ENCODE measurements around the gene PPP1R11.
A peak's percentile ranks its signal among the peaks of the same experiment; 100 is the strongest.
"Not testable (repeated sequence)": the region's sequence is repeated elsewhere in the genome, so short reads cannot be mapped to it uniquely, and the experiment has no call there.

The PPP1R11 gene

DNA sequence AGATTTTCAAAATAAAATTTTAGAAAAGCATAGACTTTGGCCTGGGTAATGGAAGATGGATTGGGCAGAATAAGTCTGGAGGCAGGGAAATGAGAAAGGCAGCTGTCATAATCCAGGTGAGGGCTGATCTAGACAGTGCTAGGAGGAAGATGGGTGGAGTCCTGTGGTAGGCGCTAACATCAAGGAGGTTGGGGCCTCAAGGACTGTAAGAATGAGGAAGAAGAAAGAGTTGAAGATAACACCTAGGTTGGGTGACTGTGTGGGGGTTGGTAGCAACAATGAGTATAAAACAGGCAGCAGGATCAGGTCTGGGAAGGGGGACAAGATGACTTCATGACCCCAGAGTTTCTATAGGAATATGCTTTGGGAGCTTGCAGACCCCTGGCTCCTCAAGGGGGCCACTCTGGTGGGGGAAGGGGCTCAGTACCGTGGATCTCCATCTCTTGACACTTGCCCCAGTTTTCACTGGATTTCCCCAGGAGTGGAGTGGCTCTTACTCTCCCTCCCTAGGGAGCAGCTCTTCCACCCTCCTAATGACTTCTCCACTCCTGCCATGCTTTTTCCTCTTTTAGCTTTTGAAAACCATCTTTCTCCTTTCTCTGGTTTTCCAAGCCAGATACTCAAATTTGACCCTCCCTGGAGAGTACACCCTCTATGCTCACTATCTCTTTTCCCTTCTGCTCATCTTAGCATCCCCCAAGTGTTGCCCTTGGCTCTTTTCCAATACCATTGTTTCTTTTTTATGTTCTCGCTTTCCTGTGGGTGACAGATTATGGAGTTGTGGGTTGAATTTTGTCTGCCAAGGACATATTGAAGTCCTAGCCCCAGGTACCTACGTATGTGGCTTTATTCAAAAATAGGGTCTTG, 31.1 kb downstream of the PPP1R11 start:
- DNase-seq (ENCODE audit: low spot score) = no peak

DNA sequence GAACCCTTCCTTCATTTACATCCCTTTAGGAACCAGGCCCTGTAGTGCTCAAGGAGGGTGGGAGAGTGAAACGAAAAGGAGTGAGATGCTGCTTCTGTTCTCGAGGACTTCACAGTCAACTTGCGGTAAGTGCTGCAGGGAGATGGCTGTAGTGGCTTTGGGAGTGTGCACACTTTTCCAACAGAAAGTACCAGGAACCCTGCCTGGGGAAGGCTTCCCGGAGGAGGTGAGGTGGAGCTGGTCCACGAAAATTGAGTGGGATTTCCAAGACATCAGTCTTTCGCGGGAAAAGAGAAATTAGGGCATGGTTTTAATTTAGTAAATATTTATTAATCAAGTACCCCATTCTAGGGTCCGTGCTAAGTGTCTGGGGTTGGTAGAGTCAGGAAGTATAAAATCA, 33.2 kb downstream of the PPP1R11 start:
- no peak for DNase-seq (ENCODE audit: low spot score)

DNA sequence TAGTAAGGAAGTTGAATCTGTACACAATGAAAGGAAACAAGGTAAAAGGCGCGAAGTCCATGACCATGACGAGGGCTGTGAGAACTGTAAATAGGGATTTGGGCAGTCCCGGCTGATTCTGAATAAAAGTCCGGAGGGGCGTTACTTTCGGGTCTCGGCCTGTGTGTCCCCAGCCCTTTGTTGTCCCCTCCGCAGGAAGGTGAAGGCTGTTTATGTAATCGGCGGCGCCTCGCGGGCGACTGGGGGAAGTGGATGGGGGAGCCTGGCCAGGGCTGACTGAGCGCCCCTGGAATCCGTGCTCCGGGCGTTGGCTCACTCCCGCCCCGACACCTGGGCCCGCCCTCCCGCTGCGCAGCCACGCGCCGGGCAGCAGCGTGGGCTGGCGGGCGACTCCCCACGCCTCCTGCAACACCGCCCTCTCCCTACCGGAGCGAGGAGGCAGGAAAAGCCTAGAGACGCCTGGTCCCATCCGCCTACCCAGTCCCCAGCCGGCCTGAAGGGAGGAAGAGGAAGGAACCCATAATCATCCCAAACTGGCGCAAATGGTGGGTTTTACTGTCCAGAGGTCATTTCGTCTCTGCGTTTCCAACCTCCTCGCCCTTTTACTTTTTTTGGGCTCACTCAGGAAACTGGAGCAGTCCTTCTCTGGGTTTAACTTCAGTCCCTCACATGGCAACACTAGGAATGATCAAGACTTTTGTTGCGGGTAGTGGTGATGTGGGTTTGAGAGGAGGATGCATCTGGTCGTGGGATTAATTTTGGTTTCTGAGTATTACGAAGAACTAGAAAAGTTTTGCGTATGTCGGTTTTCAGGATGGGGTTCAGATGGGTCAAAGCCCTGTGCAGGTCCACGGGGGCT, 33.8 kb downstream of the PPP1R11 start:
- peak; percentile 24 for DNase-seq (ENCODE audit: low spot score)

DNA sequence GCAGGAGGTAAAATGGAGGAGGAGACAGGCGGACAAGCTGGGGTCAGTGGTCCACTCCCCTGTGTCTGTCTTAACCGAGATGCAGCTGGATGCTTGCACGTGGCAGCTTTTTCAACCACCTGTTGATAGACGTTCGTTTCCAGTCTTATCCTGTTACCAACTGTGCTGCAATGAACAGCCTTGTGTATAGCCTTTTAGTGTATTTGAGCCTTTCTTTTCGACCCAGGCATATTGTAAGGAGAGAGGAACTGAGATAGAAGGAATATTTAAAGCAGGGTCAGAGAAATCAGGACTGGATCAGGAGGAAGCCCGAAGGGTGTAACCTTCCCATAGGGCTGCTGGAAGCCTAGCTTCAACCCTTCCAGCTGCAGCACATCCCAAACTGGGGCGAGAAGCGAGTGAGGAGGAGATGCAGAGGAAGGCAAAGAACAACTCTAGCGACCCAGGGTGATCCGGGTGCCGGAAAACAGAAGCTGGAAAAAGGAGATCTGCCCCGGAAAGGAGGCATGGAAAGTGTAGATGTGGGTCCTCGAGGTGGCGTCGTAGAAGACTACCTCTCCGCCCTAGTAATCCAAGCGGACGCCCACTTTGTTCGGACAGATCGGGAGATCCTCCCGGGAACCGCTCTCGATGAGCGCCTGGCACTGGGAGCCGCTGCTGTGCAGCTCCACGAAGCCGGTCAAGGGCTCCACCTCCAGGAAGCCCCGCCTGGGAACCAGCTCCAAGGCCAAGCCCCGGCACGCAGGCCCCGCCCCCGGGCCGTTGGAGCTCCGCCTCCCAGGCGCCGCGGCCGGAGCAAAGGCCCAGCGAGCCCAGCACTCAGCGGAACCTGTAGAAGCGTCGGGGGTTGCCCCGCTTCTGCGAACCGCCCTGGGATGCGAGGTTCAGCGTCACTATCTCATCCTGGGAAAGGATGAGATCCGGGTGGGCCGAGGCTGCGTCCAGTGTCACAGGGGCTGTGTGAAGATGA, 34.7 kb downstream of the PPP1R11 start:
- peak; percentile 93 for DNase-seq (ENCODE audit: low spot score)

DNA sequence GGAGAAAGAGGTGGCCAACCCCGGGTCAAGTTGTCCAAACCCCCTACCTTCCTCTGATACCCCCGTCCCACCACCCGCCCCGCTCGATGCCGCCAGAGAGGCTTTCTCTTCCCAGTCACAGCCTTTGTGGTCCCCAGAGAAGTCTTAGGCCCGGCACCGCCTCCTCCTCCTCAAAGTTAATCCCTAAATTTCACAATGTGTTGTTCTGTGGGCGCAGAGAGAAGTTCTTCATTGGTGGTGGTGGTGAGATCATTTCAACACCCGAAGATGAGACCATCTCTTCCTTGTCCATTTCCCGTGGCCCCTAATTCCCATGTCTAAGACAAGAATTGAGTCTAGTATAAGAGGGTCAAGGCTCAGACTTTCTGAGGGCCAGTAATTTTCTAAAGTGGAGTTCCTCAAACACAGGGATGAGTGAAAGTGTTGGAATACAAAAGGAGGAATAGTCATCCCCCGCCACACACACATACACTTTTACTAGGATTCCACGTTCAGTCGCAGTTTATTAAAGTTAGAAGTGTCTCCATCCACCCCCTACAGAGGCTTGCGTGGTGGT, 35.5 kb downstream of the PPP1R11 start:
- no peak for DNase-seq (ENCODE audit: low spot score)

DNA sequence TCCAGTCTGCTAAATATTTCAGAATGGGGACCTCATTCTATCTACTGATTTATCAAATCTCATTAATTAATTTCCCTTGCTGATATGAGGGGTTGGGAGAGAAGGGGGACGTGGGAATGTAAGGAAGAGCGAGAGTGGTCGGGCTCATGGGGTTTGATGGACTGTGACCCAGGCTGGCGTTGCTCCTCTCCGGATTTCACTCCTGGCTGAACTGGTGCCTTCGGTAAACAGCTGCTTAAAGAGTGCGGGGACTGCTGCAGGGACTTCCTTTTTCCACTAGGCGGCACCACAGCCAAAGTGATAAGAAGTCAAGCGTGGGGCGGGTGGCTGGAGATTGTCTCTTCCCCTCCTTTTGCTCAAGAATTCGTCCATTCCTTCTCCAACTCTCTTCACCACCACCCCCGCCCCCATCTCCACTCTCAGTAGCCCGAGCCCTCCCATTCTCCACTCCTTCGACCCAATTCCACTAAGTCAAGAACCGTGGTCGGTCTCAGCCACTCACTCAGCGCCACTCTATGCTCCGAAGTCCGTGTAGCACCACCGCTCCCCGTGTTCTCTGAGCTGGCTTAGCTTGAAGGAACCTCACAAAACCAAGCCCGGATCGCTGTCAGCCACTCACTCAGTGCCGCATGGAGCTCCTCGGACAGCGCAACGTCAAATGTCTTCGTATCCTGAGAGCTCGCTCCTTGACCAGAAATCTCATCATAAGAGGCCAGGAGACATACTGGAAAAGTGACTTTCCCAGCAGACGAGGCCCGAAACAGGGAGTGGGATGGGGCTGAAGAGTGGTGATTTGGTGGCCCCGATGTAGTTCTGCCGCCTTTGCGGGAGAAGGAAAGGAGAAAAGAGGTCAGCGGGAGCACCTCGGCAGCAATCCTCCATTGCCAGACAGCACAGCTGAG, 36.2 kb downstream of the PPP1R11 start:
- peak; percentile 85 for DNase-seq (ENCODE audit: low spot score)

DNA sequence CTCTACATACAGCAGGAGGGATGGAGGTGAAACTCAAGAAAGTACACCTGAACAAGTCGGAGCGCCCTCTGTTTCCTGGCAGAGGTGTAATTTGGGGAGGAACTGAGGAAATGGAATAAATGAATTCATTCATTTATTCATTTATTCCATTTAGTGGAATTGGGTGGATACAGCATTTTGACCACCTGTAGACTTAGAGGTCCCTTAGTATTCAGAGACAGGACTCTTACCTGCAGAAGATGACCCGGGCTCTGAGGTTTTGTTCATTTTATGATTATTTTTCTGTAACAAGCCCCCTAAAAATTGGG, 36.8 kb downstream of the PPP1R11 start:
- no peak for DNase-seq (ENCODE audit: low spot score)

DNA sequence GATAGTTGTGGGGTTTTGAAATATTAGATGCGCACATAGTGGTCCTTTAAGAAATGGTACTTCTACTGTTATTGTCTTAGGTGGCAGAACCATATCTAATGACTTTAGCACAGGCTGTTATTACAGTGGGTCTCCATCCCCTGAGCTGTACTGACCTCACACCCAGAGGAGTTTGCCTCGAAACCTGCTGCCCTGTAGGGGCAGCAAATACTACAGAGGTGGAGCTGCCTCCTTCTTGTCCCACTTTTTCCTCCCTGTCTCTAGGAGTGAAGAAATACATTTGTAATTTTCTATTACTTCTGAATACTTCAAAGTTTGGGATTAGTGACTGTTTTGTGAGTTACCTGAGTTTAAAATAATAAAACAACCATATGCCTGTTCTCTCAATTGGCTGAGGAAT, 37.7 kb downstream of the PPP1R11 start:
- DNase-seq (ENCODE audit: low spot score) = no peak

DNA sequence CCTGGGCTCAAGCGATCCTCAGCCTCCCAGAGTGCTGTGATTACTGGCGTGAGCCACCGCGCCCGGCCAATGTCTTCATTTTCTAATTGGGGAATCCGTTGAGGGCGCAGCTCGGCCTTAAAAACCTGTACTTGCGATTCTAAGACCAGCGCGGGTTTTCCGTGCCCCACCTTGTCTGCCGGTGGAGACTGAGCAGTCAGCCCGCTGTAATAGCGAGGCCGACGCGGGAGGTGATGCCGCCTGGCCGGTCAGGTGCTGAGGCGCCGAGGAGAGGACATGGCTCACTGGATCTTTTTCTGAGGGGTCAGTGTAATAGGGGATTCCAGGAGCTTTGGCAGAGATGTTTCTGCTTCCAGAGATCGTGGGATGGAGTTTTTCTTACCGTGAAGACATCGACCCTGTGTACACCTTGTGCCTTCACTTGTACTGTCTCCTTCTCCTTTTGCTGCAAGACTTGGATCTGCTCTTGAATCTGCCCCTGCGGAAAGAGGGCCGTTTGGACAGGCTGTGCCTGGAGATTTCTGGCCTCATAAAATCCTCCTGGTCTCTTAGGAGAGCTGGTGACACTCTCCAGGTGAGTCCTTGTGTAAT, 44.4 kb downstream of the PPP1R11 start:
- DNase-seq (ENCODE audit: low spot score) = no peak

DNA sequence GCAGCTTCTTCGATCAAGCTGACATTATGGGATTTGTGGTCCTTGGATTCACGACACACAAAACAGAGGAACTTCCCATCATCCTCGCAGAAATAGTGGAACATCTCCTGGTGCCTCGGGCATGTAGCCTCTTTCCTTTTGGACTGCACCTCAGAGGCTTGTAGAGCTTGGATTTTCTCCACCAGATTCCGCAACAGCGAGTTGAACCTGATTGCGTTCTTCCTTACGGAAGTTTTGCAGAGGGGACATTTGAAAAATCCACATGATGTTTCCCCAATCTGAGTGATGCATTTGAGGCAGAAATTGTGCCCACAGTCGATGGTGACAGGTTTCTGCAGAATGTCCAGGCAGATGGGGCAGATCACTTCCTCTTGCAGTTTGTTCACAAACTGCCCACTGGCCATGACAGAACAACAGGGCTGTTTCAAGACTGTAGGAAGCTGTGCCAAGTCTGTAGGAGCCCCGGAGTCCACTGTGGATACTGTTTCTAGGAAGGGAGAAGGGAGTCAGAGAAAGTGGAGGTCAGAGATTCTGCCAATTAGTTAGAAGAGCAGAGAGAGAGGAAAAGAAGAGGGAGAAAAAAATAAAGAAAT, 45.5 kb downstream of the PPP1R11 start:
- no peak for DNase-seq (ENCODE audit: low spot score)

DNA sequence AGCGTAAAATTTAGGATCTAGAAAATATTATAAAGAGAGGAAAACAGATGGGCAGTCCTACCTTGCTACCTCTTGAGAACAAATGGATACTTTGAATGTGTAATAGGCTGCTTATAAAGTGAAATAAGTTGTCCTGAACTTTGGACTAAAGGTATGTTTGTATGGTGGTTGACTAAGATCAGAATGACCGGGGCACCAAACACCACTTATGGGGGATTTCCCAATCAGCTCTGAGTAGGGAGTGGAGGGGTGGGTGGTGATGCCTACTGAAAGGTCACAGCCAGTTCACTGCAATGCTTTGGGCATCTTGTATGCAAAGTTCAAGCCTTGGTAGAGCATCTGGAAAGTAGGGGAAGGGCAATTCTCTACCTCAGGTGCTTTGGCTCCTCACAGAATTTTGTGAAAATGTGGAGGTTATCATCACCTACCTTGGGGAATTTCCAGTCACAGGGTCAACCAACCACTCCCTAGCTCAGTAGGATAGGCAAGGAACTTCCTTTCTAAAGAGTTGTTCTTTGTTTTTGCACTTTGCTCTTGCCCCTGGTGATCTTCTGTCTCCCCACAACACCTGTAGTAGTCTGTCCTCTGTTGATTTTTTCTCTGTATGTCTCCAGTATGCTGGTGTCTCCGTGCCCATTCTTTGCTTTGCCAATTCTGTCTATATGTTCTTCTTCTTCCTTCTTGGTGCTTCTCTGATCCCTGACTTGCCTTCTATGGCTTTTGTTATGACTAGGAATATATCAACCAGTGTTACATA, 46.2 kb downstream of the PPP1R11 start, which contains the start of gene TRIM31:
TRIM31 (minus strand) TSS at position 88 of the 757 bp plus-strand sequence. CDS start 285 bp downstream, outside the sequence.
- no peak for DNase-seq (ENCODE audit: low spot score)

DNA sequence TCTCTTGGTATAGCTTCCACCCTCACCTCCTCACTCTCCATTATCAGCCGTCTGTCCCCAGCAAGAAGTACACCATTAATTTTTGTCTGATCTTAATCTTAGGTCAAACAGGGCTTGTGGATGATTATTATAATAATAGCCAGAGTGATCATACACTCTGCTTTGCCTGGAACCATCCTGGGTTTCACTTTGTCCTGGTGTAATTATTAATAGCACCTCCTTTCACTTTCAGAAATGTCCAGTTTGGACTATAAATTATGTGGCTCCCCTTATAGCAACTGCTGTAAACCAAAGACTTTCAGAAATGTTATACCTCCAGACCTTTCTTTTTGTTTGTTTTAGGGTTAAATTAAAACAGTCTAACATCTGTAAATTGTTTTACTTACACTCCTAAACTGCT, 46.8 kb downstream of the PPP1R11 start:
- DNase-seq (ENCODE audit: low spot score) = no peak

DNA sequence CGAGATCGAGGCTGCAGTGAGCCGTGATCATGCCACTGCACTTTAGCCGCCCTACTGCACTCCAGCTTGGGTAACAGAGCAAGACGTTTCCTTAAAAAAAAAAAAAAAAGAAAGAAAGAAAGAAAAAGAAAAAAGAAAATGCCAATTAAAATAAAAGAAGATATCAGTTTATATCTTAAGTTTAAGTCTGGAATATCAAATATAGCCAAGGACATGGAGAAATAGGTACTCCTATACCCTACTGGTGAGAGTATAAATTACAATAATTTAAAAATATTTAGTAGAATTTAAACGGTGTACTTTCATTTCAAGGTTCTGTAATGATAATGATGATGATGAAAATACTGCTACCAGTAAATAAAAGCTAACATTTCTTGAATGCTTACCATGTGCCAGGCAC, 49.7 kb downstream of the PPP1R11 start:
- DNase-seq (ENCODE audit: low spot score) = no peak

DNA sequence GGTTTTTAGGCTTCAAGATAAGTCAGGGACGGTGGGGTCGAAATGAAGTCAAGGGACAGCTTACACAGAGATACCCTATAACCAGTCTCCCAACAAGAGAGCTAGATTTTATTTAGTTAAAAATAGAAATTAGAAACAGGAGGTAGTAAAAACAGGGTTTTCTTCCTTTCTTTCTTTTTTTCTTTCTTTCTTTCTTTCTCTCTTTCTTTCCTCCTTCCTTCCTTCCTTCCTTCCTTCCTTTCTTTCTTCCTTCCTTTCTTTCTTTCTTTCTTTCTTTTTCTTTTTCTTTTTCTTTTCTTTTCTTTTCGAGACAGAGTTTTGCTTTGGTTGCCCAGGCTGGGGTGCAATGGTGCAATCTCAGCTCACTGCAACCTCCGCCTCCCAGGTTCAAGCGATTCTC, 51.7 kb downstream of the PPP1R11 start:
- DNase-seq (ENCODE audit: low spot score) = not testable (repeated sequence)
